SK-N-SH treated with all-trans-retinoic acid at 6 μM for 48 hours (cell line): ENCODE data around the gene LUZP4.

Experiments
- ATAC-seq: fragments of 200-7000 bp; cut with Tn5 transposase; 3 replicates; pipeline ENCODE4 v1.9.1; 2020; ENCODE audit warnings: mild to moderate bottlenecking, moderate library complexity
- ARNTL ChIP-seq: fragments of 450-650 bp; formaldehyde crosslinking; IDR thresholded peaks from 2 replicates; pipeline ENCODE4 v1.5.0; 2020; ENCODE audit warnings: low read depth, mild to moderate bottlenecking, moderate library complexity, borderline replicate concordance
- BACH2 ChIP-seq: fragments of 250-450 bp; sonication (Bioruptor Pico); IDR thresholded peaks from 2 replicates; pipeline ENCODE4 v1.9.0; 2021; ENCODE audit warnings: mild to moderate bottlenecking, borderline replicate concordance
- CSDC2 ChIP-seq: fragments of 250-450 bp; sonication (Bioruptor Pico); IDR thresholded peaks from 2 replicates; pipeline ENCODE4 v1.5.0; 2020; ENCODE audit warnings: mild to moderate bottlenecking, moderate library complexity
- CSRNP3 ChIP-seq: fragments of 250-450 bp; sonication (Bioruptor Pico); IDR thresholded peaks from 2 replicates; pipeline ENCODE4 v1.5.1; 2021; ENCODE audit warnings: mild to moderate bottlenecking, moderate library complexity
- ESRRG ChIP-seq: fragments of 250-450 bp; sonication (Bioruptor Pico); IDR thresholded peaks from 2 replicates; pipeline ENCODE4 v1.6.1; 2021; ENCODE audit warnings: mild to moderate bottlenecking
- GLIS3 ChIP-seq: fragments of 250-450 bp; sonication (Bioruptor Pico); IDR thresholded peaks from 2 replicates; pipeline ENCODE4 v1.5.0; 2020; ENCODE audit warnings: mild to moderate bottlenecking, moderate library complexity
- ISL1 ChIP-seq: fragments of 250-450 bp; sonication (Bioruptor Pico); IDR thresholded peaks from 2 replicates; pipeline ENCODE4 v2.1.2; 2022; ENCODE audit warnings: mild to moderate bottlenecking, moderate library complexity
- OSR1 ChIP-seq: fragments of 250-450 bp; sonication (Bioruptor Pico); IDR thresholded peaks from 2 replicates; pipeline ENCODE4 v1.8.0; 2022; ENCODE audit warnings: moderate library complexity, mild to moderate bottlenecking, inconsistent platforms
- PATZ1 ChIP-seq: fragments of 250-450 bp; sonication (Bioruptor Pico); IDR thresholded peaks from 2 replicates; pipeline ENCODE4 v1.8.0; 2020; ENCODE audit warnings: mild to moderate bottlenecking, moderate library complexity, borderline replicate concordance
- POU6F1 ChIP-seq: fragments of 250-450 bp; sonication (Bioruptor Pico); IDR thresholded peaks from 2 replicates; pipeline ENCODE4 v1.8.0; 2021; ENCODE audit warnings: low read depth, mild to moderate bottlenecking, moderate library complexity, borderline replicate concordance
- PPARA ChIP-seq: fragments of 250-450 bp; sonication (Bioruptor Pico); IDR thresholded peaks from 2 replicates; pipeline ENCODE4 v1.5.0; 2020; ENCODE audit warnings: mild to moderate bottlenecking, borderline replicate concordance
- RARB ChIP-seq: fragments of 250-450 bp; sonication (Bioruptor Pico); IDR thresholded peaks from 2 replicates; pipeline ENCODE4 v1.8.0; 2021; ENCODE audit warnings: mild to moderate bottlenecking, moderate library complexity
- SNAI2 ChIP-seq: fragments of 250-450 bp; sonication (Bioruptor Pico); IDR thresholded peaks from 2 replicates; pipeline ENCODE4 v1.5.0; 2020; ENCODE audit warnings: mild to moderate bottlenecking, moderate library complexity
- TCF4 ChIP-seq: fragments of 250-450 bp; sonication (Bioruptor Pico); IDR thresholded peaks from 2 replicates; pipeline ENCODE4 v1.8.0; 2021; ENCODE audit warnings: mild to moderate bottlenecking, moderate library complexity, borderline replicate concordance
- TOX ChIP-seq: fragments of 250-450 bp; sonication (Bioruptor Pico); IDR thresholded peaks from 2 replicates; pipeline ENCODE4 v1.8.0; 2021; ENCODE audit warnings: mild to moderate bottlenecking, moderate library complexity, borderline replicate concordance
- TSHZ2 ChIP-seq: fragments of 250-450 bp; sonication (Bioruptor Pico); IDR thresholded peaks from 2 replicates; pipeline ENCODE4 v1.5.0; 2020; ENCODE audit warnings: mild to moderate bottlenecking, moderate library complexity
- ZC3H10 ChIP-seq: fragments of 250-450 bp; sonication (Bioruptor Pico); IDR thresholded peaks from 2 replicates; pipeline ENCODE4 v1.5.1; 2021; ENCODE audit warnings: mild to moderate bottlenecking, moderate library complexity
- ZFP3 ChIP-seq: fragments of 250-450 bp; sonication (Bioruptor Pico); IDR thresholded peaks from 2 replicates; pipeline ENCODE4 v1.5.0; 2020; ENCODE audit warnings: mild to moderate bottlenecking, moderate library complexity
- ZFP30 ChIP-seq: fragments of 450-650 bp; formaldehyde crosslinking; IDR thresholded peaks from 2 replicates; pipeline ENCODE4 v1.5.0; 2022; ENCODE audit warnings: mild to moderate bottlenecking, moderate library complexity
- ZNF565 ChIP-seq: fragments of 450-650 bp; formaldehyde crosslinking; conservative IDR thresholded peaks from 2 replicates; pipeline ENCODE4 v1.5.0; 2020; ENCODE audit warnings: low read depth, mild to moderate bottlenecking, moderate library complexity
- ZNF70 ChIP-seq: fragments of 450-650 bp; formaldehyde crosslinking; IDR thresholded peaks from 2 replicates; pipeline ENCODE4 v1.5.0; 2020; ENCODE audit warnings: mild to moderate bottlenecking, moderate library complexity
- ZNF8 ChIP-seq: fragments of 450-650 bp; formaldehyde crosslinking; IDR thresholded peaks from 2 replicates; pipeline ENCODE4 v1.5.0; 2020; ENCODE audit warnings: mild to moderate bottlenecking, moderate library complexity

The LUZP4 gene

GRCh38 chrX:115269051-115269683 is 20.3 kb upstream of the LUZP4 start:
- TF ChIP-seq ZNF70 (CRISPR knock-in tag) (no peak), POU6F1 (CRISPR knock-in tag) (no peak), GLIS3 (CRISPR knock-in tag) (no peak), PPARA (CRISPR knock-in tag) (no peak), RARB (no peak), ESRRG (CRISPR knock-in tag) (no peak), ZNF8 (CRISPR knock-in tag) (no peak), OSR1 (CRISPR knock-in tag) (no peak), TSHZ2 (CRISPR knock-in tag) (no peak), TCF4 (no peak), ISL1 (CRISPR knock-in tag) (no peak), ZC3H10 (CRISPR knock-in tag) (no peak)
- no peak for ATAC-seq

- TF ChIP-seq ZC3H10 (CRISPR knock-in tag) (no peak), TSHZ2 (CRISPR knock-in tag) (no peak), ZFP3 (CRISPR knock-in tag) (no peak), PATZ1 (CRISPR knock-in tag) (no peak), ESRRG (CRISPR knock-in tag) (no peak), OSR1 (CRISPR knock-in tag) (no peak), GLIS3 (CRISPR knock-in tag) (no peak), POU6F1 (CRISPR knock-in tag) (no peak), ZFP30 (no peak), TCF4 (no peak), ISL1 (CRISPR knock-in tag) (no peak), TOX (CRISPR knock-in tag) (no peak), SNAI2 (CRISPR knock-in tag) (no peak), ZNF8 (CRISPR knock-in tag) (no peak)
- peak; percentile 42; the same call in 1 of the 3 replicates for ATAC-seq
These were observed 4.6 kb upstream of the LUZP4 start for GRCh38 chrX:115284877-115285276.

- no peak for ATAC-seq
- no peak for TF ChIP-seq TOX (CRISPR knock-in tag)
- no peak for TF ChIP-seq ESRRG (CRISPR knock-in tag)
- no peak for TF ChIP-seq CSDC2
- TF ChIP-seq ZC3H10 (CRISPR knock-in tag) = no peak
- no peak for TF ChIP-seq ZNF565 (CRISPR knock-in tag)
- TF ChIP-seq CSRNP3 (CRISPR knock-in tag) = no peak
- no peak for TF ChIP-seq BACH2 (CRISPR knock-in tag)
- TF ChIP-seq ARNTL (CRISPR knock-in tag) = no peak
- no peak for TF ChIP-seq ZNF8 (CRISPR knock-in tag)
- TF ChIP-seq GLIS3 (CRISPR knock-in tag) = no peak
- TF ChIP-seq ISL1 (CRISPR knock-in tag) = no peak
- no peak for TF ChIP-seq PPARA (CRISPR knock-in tag)
- no peak for TF ChIP-seq SNAI2 (CRISPR knock-in tag)
- no peak for TF ChIP-seq TCF4
- no peak for TF ChIP-seq ZFP30
- TF ChIP-seq ZNF70 (CRISPR knock-in tag) = no peak
These were observed 7.7 kb downstream of the LUZP4 start for GRCh38 chrX:115297189-115297588.
